ENCODE measurements around the gene HACD3.
"Not testable (repeated sequence)": the region's sequence is repeated elsewhere in the genome, so short reads cannot be mapped to it uniquely, and the experiment has no call there.

HACD3 gene

DNA sequence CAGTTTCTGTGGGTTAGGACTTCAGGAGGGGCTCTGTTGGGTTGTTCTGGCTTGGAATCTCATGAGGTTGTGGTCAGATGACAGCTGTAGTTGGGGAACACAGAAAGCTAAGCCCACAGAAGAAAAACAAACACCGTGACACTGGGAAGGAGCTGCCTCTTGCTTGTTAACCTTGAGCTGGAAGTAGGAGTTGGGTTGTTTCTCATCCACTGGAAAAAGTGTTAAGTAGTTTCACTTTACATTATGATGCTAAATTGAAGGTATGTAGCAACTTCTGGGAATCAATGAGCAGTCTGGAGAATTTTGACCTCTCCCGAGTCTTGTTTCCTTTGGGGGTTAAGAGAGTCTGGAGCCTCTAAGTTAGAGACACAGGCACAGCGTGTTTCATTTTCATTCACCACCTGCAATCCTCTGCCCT is 20.4 kb downstream of the HACD3 start:
- FAIRE-seq: no peak

DNA sequence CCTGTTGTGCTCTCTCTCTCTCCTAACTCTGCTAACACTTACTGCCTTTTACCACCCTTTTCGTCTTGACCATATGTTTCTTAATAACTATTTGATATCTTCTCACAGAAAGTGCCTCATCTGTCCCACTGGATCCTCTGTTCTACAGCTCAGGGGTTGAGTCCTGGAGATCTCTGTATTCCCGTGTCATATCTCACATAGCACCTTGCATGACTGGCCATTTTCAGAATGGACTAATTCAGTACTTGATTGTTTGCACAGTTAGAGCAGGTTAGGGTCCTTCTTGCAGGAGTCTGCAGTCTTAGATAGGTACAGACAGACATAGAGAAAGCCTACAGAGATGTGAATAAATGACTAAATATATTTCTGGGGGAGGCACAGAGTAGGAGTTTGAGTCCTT is 20.9 kb downstream of the HACD3 start:
- FAIRE-seq: no peak

DNA sequence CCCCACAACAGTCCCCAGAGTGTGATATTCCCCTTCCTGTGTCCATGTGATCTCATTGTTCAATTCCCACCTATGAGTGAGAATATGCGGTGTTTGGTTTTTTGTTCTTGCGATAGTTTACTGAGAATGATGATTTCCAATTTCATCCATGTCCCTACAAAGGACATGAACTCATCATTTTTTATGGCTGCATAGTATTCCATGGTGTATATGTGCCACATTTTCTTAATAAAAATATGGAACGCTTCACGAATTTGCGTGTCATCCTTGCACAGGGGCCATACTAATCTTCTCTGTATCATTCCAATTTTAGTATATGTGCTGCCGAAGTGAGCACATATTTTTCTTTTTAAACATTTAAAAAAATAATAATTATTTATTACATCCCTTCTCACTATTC is 22.6 kb downstream of the HACD3 start:
- FAIRE-seq: not testable (repeated sequence)

GRCh38 chr15:65553691-65554090 is 23.4 kb downstream of the HACD3 start:
- no peak for FAIRE-seq

GRCh38 chr15:65556622-65557021 is 26.4 kb downstream of the HACD3 start:
- FAIRE-seq: no peak

GRCh38 chr15:65558336-65558735 is 28.1 kb downstream of the HACD3 start:
- no peak for FAIRE-seq

- FAIRE-seq: no peak
Measured at GRCh38 chr15:65558997-65559760, 28.9 kb downstream of the HACD3 start.

GRCh38 chr15:65559941-65560340 is 29.7 kb downstream of the HACD3 start:
- no peak for FAIRE-seq

- FAIRE-seq: no peak
Measured at GRCh38 chr15:65561934-65562333, 31.7 kb downstream of the HACD3 start.

GRCh38 chr15:65569728-65570127 is 39.5 kb downstream of the HACD3 start:
- FAIRE-seq: no peak

DNA sequence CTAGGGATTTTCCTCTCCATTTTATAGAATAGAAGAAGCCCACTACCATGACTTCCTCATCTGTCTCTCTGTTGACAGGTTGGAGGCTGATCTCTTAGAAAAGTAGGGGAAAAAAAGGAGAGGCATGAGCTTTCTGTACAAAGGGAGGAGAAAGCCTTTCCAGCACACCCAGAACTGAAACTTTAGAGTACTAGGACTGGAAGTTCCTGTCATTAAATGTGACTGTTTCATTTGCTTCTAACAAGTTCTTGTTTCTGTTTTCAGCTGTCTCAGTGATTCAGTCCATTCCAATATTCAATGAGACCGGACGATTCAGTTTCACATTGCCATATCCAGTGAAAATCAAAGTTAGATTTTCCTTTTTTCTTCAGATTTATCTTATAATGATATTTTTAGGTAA is 41.7 kb downstream of the HACD3 start:
- FAIRE-seq: no peak

GRCh38 chr15:65576664-65577063 is 46.4 kb downstream of the HACD3 start:
- FAIRE-seq: no peak

- FAIRE-seq: no peak
Measured at GRCh38 chr15:65577129-65577996, 47.1 kb downstream of the HACD3 start.

DNA sequence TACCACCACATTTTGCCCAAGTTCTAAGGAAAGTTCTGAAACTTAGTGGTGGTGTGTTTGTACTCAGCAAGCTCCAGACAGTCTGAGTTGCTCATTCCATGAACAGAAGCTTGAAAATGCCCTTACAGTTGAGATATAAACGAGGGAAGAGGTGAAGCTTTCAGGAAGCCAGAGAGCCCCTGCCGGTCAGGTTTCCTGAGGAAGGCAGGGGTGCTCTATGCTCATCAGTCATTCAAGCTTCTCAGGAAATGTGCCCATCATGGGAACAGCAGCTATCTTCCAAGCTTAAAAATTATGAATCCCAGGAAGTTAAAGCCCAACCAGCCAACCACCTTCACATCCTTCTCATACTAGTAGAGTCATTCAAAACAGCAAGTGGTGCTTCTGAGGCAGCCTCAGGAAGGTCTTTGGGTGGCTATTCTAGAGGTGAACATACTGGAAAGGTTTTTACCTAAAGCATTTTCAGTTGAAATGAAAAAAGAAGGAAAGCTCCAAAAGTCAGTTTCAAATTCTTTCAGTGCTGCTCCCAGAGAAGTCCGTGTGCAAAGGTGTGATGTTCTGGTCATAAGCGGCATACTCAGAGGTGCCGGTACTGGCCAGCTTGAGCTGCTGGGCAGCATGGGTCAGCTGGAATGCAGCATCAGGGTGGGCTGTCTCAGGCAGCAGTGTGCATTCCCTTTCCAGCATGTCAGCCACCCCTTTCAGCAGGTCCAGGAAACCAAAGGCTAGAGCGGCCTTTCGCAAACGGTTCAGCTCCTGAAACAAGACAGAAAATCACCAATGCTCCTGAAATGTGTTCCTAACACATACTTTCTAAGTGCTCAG is 48.9 kb downstream of the HACD3 start:
- FAIRE-seq: no peak

- no peak for FAIRE-seq
Measured at GRCh38 chr15:65579762-65580161, 49.5 kb downstream of the HACD3 start.

- FAIRE-seq: no peak
Measured at GRCh38 chr15:65580287-65580686, 50.0 kb downstream of the HACD3 start.

DNA sequence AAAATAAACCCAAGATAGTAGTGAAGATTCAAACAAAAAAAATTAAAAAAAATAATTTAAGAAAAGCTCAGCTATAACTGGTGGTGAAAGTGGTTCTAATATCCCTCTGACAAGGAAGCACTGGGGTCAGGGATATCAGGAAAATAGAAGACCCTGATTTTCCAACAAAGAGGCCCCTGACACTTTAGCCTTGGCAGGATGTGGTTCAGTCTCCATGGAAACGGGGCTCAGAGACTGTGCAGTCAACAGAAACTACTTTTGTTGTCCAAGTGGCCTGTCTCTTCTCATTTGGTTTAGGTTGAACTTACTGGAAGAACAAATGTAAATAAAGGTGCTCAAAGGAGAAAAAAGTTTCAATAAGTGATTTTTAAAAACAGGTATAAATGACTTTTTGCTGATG is 53.4 kb downstream of the HACD3 start:
- FAIRE-seq: peak; percentile 17

DNA sequence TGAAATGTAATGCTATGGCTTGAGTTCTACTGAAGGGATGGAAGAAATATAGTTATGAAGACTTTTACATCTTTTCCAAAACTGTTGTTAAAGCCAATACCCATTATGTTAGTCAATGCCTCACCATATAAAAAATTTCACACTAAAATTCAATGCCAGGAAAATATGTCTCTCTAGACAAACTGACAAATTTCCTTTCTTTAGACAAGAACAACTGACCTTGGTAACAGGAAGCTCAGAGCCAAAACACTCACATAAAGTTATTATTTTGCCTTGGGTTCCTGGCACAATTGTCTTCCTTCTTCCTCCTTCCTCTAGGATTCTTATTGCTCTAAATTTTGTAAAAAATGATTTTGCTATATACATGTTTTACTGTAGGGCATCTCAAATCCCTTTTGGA is 54.0 kb downstream of the HACD3 start:
- no peak for FAIRE-seq

GRCh38 chr15:65587094-65587493 is 56.8 kb downstream of the HACD3 start:
- no peak for FAIRE-seq

- FAIRE-seq: peak; percentile 43
Measured at GRCh38 chr15:65595960-65596359, 65.7 kb downstream of the HACD3 start.

DNA sequence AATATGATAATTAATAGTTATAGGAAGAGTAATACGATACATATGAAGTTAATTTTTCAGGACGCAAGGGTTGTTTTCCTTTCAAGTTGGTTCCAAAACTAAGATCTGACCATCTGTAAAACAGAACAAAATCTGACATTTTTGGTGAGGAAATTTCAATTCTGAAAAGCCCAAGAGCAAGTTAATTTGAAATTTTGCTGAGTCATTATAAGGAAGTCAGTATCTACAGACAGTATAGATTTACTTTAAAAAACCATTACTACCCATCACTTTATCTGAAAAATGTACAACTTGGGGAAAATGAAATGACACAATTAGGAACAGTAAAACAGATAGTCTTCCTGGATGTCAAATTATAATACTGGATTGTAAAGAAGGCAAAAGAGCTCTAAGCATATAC is 68.2 kb downstream of the HACD3 start:
- FAIRE-seq: no peak

DNA sequence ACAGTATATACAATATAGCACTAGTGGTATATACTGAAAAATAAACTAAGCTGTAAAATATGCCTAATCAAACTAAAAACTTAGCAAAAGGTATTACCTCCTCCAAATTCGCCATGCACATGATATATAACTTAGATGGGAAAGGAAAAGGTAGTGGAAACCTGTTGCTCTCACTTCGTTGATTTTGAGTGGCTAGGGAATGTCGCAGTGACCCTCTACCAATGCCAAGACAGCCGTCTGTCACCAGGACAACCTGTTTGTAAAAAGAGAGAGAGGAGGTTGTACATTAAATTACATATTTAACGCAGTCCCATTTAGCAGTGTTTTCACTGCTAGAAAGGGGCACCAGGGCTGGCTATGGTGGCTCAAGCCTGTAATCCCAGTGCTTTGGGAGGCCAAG is 69.4 kb downstream of the HACD3 start:
- no peak for FAIRE-seq

GRCh38 chr15:65603134-65603533 is 72.9 kb downstream of the HACD3 start:
- FAIRE-seq: no peak

Data from islet of Langerhans (tissue), 1 donor.